Stimulated activated CD4-positive, alpha-beta T cell treated with anti-CD3 and anti-CD28 coated beads, Interleukin-12 subunit alpha, Interleukin-12 subunit beta, amount 100 ng/mL, for 24 hours (primary cell): ENCODE results near the gene SMG1.
"Not testable (repeated sequence)": the region's sequence is repeated elsewhere in the genome, so short reads cannot be mapped to it uniquely, and the experiment has no call there.

Experiments used
- DNase-seq, 2 experiments: peaks; one replicate each; pipeline ENCODE4 v3.0.0-alpha.2; 2020; ENCODE audit warnings: low read depth in 2 of 2

SMG1 gene

DNA sequence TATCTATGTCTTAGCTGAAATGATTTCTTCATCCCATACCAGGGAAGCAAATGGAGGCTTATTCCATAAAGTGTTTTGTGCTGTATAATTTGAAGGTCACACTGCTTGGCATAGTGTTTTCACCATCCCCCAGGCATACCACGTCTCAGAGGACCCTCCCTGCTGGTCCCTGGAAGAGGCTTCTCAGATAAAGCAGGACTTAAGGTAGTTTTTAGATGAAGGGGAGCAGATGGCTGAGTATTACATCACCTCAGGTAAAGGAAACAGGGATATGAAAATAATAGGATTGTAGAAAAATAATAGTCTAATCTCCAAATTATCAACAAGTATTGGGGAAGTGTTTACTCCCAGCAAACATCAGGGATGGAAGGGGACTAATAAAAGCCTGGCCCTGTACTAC is 7.3 kb upstream of the SMG1 start:
- no peak for DNase-seq

DNA sequence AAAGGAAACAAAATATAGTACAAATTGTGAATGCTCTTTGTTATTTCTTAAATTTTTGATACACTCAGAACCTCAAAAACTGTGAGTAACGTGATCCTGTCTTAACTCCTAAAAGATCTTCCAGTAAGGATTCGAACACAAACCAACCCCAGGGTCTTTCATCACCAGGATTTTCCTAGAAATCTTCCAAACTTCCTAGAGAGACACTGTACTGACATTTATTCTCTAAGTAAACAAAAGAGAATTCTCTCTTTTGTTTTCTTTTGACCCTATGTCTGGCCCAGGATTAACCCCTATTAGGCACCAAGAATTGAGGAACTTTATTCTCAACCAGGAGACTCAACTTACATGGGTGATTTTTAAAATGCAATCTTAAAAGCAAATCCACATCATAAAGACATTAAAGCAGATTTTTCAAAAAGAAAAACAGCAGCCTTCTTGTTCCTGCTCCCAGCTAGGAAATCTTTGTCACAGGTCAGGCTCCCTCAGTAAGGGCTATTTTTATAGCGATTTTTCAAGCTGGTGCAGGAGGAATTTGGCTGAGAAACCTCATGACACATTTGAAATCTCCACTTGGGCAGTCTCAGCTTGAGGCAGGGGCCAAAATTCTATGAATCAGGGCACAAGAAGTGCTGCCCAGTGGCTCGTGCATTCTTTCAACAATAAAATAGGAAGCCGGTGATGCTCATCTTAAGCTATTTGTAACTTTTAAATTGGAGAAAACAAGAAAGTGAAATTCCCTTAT is 6.2 kb upstream of the SMG1 start:
- DNase-seq = no peak

DNA sequence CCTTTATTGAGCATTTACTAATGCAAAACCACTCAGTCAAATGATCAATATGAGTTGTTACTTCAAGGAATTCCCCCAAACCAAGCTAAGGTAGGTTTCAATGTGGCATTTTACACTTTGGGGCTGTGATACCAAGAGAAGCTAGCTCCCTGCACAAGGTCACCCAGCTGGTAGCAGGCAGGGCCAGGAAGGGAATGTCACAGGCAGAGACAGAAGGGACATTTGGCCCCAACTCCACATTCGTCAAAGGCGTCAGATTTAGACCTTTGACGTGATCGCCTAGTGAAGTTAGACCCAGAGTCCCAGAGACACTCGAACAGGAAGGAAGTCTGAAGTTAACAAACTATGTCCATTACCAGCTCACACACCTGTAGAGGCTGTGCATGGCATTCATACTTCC is 5.5 kb upstream of the SMG1 start:
- DNase-seq = no peak

DNA sequence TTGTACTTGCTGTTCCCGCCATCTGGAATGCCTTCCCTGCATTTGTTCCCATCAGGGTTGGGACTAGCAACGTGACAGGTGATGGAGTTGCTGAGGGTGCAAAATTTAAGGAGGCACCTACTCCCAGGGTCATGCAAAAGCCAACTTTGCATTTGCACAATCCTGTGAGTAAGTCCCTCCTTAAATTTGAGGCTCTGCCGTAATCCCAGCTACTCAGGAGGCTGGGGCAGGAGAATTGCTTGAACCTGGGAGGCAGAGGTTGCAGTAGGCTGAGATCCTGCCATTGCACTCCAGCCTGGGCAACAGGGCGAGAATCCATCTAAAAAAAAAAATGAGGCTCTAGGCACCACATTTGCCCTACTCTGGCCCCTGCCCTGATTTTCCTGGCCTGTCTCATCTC is 3.9 kb upstream of the SMG1 start:
- not testable (repeated sequence) for DNase-seq

DNA sequence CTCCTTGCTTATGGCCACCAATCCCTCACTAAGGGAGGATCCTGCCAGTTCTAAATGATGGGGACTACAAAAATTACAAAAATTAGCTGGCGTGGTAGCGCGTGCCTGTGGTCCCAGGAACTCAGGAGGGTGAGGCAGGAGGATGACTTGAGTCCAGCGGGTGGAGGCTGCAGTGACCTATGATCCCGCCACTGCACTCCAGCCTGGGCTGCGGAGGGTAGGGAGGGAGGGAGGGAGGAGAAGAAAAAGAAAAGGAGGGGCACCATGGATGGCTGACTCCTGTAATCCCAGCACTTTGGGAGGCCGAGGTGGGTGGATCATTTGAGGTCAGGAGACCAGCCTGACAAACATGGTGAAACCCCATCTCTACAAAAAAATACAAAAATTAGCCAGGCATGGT is 1.9 kb upstream of the SMG1 start:
- not testable (repeated sequence) for DNase-seq

DNA sequence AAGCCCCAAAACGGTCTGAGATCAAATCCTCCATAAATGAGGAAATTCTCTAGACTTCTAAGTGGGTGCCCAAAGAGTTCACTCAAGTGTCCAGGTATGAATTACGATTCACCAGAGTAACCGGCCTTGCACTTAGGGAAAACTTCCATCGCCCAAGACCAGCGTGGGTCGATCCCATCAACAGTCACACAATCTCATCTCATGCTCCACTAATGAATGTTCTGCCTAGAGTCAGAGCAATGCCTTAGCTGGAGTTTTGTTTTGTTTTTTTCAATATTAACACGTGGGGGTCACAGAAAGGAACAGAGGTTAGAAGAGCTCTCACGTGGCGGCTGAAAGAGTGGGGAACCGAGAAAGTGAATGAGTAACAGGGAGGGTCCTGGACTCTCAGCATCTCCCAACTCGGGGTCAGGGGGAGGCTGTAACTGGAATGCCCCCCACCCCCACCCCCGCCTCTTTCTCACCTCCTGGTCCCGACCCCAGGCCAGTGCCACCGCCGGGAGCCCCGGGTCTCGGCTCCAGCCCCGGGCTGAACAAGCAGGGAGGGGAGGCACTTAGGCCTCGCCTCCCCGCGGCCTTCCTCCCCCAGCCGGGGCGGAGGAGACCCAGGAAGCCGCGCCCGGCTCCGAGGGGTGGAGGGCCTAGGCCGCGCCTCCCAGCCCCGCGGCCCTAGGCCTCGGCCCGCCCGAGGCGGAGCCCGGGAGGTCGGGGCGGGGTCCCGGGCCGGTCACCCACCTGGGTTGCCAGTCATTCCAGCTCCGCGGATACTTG is 808 bp downstream of the SMG1 start:
- DNase-seq = peak; percentile 17 to 29

DNA sequence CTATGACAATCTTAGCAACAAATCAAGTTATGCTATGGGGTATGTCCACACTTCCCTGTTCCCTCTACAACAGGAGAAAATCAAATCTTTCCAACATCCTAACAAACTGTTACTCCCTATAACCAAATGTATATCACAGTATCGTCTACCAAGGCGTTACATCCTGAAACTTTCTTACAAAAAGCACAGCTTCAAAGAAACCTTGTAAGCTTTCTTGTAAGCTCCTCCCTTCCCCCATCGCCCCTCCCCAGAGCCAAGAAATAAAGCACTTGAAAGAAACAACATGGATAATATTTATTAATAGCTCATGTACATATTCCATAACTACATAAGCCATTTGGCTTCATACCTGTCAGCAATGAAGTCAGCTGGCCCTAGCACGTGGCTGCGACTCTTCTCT is 2.3 kb downstream of the SMG1 start:
- DNase-seq = not testable (repeated sequence)

DNA sequence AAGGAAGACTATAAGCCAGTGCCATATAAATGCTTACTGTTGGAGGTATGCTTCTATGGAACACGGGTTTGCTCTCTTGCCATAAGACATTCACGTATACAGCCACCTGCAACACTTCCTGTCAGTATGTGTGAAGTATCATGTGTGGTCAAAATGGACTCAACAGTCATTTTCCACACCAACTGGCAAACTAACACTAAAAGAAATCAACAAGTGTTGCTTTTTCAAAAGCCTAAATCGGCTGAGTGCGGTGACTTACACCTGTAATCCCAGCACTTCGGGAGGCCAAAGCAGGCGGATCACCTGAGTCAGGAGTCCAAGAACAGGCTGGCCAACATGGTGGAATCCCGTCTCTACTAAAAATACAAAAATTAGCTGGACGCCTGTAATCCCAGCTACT is 3.1 kb downstream of the SMG1 start:
- DNase-seq = not testable (repeated sequence)

DNA sequence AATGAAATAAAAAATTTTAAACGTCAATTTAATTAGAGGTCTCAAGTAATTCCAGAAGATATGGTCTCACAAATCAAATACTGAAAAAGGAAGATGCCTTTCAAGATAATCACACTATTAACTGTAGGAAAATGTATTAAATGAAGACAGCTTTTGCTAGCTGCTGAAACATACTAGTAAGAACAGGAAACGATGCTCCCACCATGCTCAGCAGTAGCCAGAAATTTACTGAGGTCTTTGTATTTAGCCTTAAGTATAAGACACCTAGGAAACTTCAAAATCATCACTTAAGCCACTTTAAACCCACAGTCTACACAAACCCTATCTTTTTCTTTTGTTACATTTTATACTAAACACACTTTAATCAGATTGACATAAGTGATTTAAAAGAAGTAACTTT is 16.6 kb downstream of the SMG1 start:
- DNase-seq = not testable (repeated sequence)

DNA sequence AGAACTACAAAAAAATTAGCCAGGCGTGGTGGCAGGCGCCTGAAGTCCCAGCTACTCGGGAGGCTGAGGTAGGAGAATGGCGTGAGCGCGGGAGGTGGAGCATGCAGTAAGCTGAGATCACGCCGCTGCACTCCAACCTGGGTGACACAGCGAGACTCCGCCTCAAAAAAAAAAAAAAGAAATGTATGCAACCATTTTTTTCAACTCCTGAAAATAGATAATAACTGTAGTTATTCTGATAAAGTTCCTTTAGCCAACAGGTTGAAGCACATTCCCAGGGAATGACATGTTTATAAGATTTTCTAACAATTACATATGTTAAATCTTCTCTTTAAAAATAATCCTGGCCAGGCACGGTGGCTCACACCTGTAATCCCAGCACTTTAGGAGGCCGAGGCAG is 17.5 kb downstream of the SMG1 start:
- DNase-seq = not testable (repeated sequence)

DNA sequence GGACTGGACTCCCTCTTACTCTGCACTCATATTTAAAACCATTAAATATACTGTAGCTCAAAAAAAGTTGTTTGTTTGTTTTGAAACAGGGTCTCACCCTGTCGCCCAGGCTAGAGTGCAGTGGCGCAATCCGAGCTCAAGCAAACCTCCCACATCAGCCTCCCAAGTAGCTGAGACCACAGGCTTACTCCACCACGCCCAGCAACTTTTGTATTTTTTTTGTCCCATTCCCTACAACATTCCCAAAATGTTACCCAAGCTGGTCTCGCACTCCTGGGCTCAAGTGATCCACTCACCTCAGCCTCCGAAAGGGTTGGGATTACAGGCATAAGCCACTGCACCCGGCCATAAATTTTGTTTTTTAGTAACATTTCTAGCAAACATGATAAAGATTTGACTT is 23.4 kb downstream of the SMG1 start:
- not testable (repeated sequence) for DNase-seq

DNA sequence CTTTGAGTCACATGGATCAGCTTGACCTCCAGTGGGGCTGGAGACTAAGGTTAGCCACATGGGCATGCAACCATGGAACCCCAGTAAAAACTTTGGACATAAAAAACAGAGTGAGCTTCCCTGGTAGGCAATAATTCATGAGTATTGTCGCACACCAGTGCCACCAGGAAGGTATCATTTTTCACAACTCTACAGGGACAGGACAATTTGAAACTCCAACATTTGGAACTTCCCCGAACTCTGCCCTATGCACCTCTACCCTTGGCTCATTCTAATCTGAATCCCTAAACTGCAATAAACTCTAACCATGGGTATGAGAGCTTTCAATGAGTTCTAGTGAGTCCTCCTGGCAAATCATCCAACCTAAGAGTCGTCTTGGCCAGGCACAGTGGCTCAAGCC is 24.2 kb downstream of the SMG1 start:
- not testable (repeated sequence) for DNase-seq

DNA sequence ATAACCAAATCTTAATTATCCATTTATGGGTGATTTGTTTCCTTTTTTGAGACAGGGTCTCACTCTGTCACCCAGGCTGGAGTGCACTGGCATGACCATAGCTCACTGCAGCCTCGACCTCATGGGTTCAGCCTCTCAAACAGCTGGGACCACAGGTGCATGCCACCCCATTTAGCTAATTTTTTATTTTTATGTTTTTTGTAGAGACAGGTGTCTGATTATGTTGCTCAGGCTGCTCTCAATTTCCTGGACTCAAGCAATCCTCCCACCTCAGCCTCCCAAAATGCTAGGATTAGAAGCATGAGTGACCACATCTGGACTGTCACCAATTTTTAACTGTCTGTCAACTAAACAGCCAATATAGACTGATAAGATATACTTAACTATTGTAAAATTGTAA is 25.0 kb downstream of the SMG1 start:
- DNase-seq = not testable (repeated sequence)

DNA sequence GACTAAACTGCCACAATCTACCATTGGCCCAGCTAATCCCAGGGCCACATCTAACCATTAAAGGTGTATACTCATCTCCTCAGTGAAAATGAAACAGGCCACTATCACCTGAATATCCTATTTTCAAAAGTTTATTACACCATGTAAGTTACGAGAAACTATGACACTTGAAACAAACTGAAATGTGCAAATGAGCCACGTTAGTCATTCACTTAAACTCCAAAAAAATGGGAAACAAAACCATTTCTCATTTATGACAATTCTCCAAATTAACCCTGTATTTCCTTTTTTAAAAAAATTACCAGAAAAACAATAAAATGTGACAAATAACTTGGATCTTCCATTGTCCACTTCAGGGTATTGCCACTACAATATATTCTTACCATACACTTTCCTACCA is 41.8 kb downstream of the SMG1 start:
- DNase-seq = not testable (repeated sequence)

DNA sequence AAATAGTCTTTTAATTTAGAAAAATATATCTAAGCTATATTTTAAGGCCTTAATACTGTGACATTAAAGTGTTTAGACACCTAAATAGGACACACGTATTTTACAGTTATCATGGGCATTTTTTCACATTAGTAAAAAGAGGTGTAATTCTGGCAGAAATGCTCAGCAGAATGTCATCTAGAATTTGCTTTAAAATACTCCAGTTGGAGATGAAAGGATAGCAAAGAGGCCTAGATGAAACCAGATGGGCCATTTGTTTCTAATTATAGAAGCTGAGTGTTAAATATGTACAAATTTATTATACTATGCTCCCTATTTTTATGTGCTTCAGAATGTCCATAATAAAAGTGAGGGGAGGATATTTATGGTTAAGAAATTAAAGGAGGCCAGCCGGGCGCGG is 48.5 kb downstream of the SMG1 start:
- DNase-seq = not testable (repeated sequence)

DNA sequence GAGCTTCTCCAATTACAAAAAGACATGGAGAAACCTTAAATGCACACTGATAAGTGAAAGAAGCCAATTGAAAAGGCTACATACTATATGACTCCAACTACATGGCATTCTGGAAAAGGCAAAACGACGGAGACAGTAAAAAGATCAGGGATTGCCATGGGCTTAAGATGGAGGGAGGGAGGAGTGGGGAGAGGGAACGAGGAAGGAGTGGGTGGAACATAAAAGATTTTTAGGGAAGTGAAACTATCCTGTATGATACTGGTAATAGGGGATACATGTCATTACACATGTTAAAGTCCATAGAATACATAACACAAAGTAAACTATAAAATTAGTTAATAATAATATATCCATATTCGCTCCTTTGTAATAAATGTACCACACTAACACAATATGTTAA is 48.9 kb downstream of the SMG1 start:
- DNase-seq = not testable (repeated sequence)

DNA sequence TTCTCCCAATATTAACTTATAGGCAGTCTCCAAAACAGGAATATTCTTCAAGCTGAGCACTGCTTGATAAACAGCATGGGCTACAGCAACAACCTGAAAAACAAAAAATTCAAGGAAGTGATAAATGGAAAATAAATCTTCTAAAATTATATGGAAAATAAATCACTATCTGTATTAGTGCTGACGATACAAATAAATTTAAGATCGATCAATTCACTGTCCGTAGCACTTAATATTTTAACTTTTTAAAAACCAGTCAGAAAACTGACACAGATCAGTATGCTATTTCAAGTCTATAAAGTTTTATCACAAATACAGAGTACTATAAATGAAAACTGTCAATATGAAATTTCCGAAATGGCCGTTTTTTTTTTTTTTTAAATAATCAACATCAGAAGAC is 49.9 kb downstream of the SMG1 start:
- not testable (repeated sequence) for DNase-seq

DNA sequence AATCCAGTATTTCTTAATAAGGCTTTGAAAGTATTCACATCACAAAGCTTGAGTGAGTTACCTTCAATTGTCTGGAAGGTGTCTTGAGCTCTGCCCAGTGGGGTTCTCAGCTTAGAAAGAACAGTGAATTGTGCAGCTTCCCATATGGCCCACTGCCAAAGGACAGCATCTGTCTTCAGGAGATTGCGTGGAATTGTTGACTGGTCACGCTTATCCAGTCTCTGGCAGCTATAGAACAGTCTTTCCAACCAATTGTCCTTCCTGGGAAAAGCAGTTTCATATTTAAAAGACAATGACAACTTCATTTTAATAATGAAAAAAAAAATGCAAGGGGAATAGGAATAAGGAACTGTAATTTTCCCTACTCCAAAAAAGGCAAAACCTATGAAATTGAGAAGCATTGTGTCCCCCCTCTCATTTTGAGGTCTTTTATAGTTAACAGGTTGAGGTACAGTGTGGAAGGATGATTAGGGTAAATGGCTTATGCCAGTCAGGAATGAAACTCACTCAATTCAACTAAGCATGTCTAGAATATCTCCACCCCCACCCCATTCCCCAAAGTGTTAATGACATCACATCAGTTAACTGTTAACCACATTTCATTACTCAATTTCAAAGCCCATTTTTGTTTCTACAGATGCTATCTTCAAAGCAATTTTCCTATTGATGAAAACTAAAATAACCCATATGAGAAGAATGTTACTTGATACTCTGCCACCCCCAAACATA is 57.0 kb downstream of the SMG1 start:
- DNase-seq = not testable (repeated sequence)

DNA sequence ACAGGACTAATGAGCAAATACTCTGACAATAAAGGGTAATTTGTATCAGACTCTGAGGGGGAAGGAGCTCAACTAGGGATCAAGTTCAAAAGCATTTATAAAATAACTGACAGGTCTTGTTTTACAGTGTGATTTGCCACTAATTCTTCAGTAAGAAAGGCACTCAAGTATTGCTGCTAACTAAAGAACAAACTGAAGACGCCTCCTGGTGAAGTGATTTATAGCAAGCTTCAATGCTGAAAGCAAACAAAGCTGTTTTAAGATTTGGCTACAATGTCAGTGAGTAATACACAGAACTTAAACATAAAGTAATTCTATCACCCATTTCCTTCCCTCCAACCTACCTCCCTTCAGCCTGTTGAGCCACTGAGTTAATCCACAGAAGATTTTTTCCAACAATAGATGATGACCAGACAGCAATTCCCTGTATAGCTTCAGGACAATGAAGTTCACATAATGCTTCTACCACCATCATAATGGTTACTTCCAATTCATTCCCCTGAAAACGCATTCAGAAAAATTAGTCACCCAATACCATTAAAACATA is 59.9 kb downstream of the SMG1 start:
- not testable (repeated sequence) for DNase-seq

DNA sequence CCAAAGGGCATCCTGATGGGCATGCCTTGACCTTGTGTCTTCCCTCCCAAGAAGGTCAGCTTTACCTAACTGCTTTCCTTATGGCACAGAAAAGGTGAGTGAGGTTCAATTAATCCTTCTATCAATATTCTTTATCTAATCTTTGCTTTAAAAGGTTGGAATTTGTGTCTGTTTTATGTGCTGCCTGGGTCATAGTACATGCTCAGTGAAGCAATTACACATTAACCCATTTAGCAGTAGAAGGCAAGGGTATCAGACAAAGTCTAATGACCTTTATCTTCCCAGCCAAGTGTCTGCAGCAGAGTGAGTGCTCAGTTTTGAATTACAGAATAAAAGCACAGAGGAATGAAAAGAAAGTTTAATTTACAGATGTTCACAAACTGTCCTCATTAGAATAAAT is 63.3 kb downstream of the SMG1 start:
- not testable (repeated sequence) for DNase-seq

DNA sequence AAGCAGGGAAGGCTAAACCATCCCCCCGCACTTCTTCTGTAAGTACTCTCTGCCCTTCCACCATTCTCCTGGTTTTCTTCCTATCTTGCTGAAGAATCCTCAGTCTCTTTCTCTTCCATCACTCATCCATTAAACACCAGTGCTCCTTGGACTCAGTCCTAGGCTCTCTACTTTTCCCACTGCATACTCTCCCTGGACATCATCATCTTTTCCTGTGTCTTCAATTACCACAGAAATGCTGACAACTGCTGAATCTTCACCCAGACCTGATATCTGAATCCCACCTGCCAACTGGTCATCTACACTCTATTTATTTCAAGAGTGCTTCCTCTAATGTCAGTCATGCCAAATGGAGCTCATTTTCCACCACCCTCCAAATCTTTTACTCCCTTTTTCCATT is 71.0 kb downstream of the SMG1 start:
- DNase-seq = no peak

DNA sequence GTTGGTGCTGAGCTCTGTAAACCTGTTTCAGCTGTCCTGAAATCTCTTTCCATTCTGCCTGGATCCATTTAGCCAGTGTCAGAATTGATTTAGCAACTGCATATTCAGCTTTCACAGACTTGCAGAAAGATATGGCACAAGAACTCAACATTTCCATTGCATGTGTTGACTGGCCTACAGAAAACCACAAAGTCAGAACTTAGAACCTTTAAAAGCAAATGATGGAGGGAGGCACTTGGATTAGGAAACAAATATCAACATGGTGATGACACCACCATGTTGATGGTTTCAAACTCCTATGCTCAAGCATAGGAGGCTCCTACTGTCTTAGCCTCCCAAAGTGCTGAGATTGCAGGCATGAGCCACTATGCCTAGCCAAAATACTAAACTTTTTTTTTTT is 72.5 kb downstream of the SMG1 start:
- no peak for DNase-seq
